PC-3 (cell line): ENCODE data around the gene CCDC154.

Experiments used
- CTCF ChIP-seq: fragments of 300-600 bp; sonication (generic); conservative IDR thresholded peaks from 2 replicates; pipeline ENCODE4 v1.5.1; 2017; ENCODE audit warnings: antibody characterized with exemption, low read depth, mild to moderate bottlenecking, low read length
- EZH2 ChIP-seq: fragments of 300-600 bp; sonication (generic); IDR thresholded peaks from one replicate; pipeline ENCODE4 v1.6.1; 2017; ENCODE audit warnings: antibody characterized with exemption, mild to moderate bottlenecking, low read length; ENCODE audit not compliant: unreplicated experiment
- EZH2phosphoT487 ChIP-seq: fragments of 300-600 bp; sonication (generic); IDR thresholded peaks from 2 replicates; pipeline ENCODE4 v1.6.1; 2018; ENCODE audit warnings: mild to moderate bottlenecking, antibody characterized with exemption, low read length, borderline replicate concordance

GRCh38 chr16:1464196-1464893 lies 20.0 kb upstream of the CCDC154 start:
- TF ChIP-seq CTCF (no peak), EZH2 (no peak), EZH2phosphoT487 (no peak)
